Stomach (tissue), 9 donors: ENCODE data around the gene KCNQ1. TPM values are rescaled to one million over a fixed set of nuclear protein-coding genes. Genes with fewer than 3 reads are reported as not detected.

Experiments
- DNase-seq, 2 donors: peaks; one replicate each; pipeline versions ENCODE4 v3.0.0 to v3.0.0-alpha.2; 2013 to 2019
- H3K27ac ChIP-seq, 5 donors: fragments of 200-600 bp in 4 of 5; sonication (generic) in 4 of 5; one replicate each; pipeline ENCODE4 v1.5.1; 2013 to 2019; ENCODE audit warnings: mild to moderate bottlenecking in 1 of 5, moderate library complexity in 1 of 5
- H3K27me3 ChIP-seq, 3 donors: fragments of 200-600 bp; sonication (generic); one replicate each; pipeline ENCODE4 v1.5.1; 2017 to 2019; ENCODE audit warnings: mixed run types in 1 of 3
- H3K36me3 ChIP-seq, 4 donors: fragments of 200-600 bp; sonication (generic); 1 replicate in 3 of 4; 2 replicates in 1 of 4; pipeline ENCODE4 v1.5.1; 2016 to 2019
- H3K4me1 ChIP-seq, 4 donors: fragments of 200-600 bp; sonication (generic); one replicate each; pipeline ENCODE4 v1.5.1; 2016 to 2019
- H3K4me3 ChIP-seq, 4 donors: fragments of 200-600 bp; sonication (generic) in 3 of 4; one replicate each; pipeline ENCODE4 v1.5.1; 2016 to 2019; ENCODE audit warnings: mild to moderate bottlenecking in 1 of 4
- H3K9me3 ChIP-seq, 4 donors: fragments of 200-600 bp; sonication (generic); one replicate each; pipeline ENCODE4 v1.5.1; 2016 to 2019
- EP300 ChIP-seq: sonication (generic); formaldehyde crosslinking; IDR thresholded peaks from one replicate; pipeline ENCODE4 v1.6.1; 2017; ENCODE audit warnings: antibody characterized with exemption
- POLR2A ChIP-seq, 4 donors: fragments of 450-650 bp; IDR thresholded peaks; one replicate each; pipeline ENCODE4 v1.6.1; 2016; ENCODE audit warnings: antibody characterized with exemption in 4 of 4, control low read depth in 2 of 4, mild to moderate bottlenecking in 1 of 4, moderate library complexity in 1 of 4
- POLR2AphosphoS5 ChIP-seq, 3 donors: sonication (generic); formaldehyde crosslinking; IDR thresholded peaks; one replicate each; pipeline ENCODE4 v1.6.1; 2016; ENCODE audit warnings: antibody characterized with exemption in 3 of 3
- WGBS, 5 donors: extraction: QIAGEN DNeasy Blood & Tissue Kit in 3 of 5; methylation state at CpG; one replicate each; pipeline versions ENCODE4 v1.1.5 to v1.1.7; 2013 to 2018; 5-methylcytosine and 5-hydroxymethylcytosine counted together
- intact Hi-C: fragments of 100-400 bp; cut with DNase I; formaldehyde crosslinking; loops from one replicate; pipeline ENCODE4 v1.15.1; 2023; ENCODE audit warnings: low total_unique reads
- polyA plus RNA-seq, 3 donors: library from polyadenylated mRNA; stranded (reverse); fragments of 200-250 nt; gene quantifications; one replicate each; pipeline ENCODE4 v1.2.3, GENCODE V29; 2013
- total RNA-seq, 5 donors: library from RNA; depleted of rRNA; stranded (reverse); fragments of >200 nt; gene quantifications; one replicate each; pipeline versions ENCODE4 v1.1.0 to v1.2.3, GENCODE V29; 2014 to 2016
- TF ChIP-seq, protein P1 (sequence below), 7 experiments: fragments of 450-650 bp in 4 of 7; fragments of 200-600 bp in 3 of 7; sonication (generic) in 3 of 7; IDR thresholded peaks; one replicate each; pipeline ENCODE4 v1.5.1; 2016 to 2019; ENCODE audit warnings: antibody characterized with exemption in 7 of 7, control low read depth in 2 of 7, mild to moderate bottlenecking in 1 of 7
- donor health status: healthy with polysubstance abuse.
- donor health status: Bipolar disorder and iron deficiency.
- donor health status: healthy.

The KCNQ1 gene
- total and polyA plus RNA-seq, 8 donors, result 12.1 to 155 (median 49.0) TPM

GRCh38 chr11:2589538-2589934 lies 144.7 kb downstream of the KCNQ1 start:
- DNase-seq, result peak in 1 of 2 donors; percentile 4
- intact Hi-C loops, result no loop called here
- H3K4me1 ChIP-seq, result no peaks in the 10 kb centered on the region

DNA sequence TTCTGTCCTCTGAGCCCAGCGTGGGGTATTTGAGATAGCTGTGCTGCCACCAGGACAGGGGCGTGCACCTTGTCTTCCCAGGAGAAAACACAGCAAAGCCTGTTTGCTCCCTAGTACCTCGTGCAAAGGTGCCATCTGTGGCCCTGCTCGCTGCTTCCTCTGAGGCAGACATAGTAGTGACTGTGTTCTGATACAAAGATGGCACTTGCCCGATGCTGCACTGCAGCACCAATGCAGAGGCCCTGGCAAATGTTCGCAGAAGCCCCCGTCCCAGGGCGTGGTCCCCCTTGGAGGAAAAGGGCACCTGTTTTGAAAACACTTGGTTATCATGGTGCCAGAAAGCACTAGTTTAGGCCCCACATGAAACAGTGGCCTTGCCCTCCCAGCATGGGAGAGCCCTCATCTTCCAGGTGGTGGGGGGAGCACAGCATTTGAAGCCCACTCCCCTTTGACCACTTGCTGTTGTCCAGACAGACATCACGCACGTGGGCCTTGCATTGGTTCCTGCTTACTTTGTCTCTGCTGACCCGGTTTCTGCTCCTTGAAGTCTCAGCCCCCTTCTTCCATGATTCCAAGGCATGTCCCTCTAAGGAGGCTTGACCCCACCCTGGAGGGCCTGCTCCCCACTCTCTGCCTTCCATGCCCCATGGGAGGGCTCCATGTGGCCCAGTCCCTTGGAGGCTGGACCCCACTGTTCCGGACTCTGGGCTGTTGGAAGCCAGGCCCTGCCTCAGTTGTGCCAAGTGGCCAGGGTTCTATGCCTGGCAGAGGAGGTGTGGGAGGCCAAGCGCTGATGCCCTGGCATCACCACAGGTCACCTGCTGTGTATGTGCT lies 145.5 kb downstream of the KCNQ1 start:
- no peak for DNase-seq
- intact Hi-C loops, result no loop called here
- Histone ChIP-seq H3K4me3 (no peak overlapping the region), H3K36me3 (peaks cover 0 to 69% (median 61%) of the 10 kb centered on the region in 4 donors), H3K9me3 (no peaks in the 10 kb centered on the region), H3K4me1 (no peaks in the 10 kb centered on the region), H3K27ac (no peak overlapping the region), H3K27me3 (no peaks in the 10 kb centered on the region)
- TF ChIP-seq POLR2AphosphoS5 (IDR thresholded peaks at IDR 0.05) (no peak), EP300 (no peak), POLR2A (IDR thresholded peaks at IDR 0.05) (no peak)
- TF ChIP-seq, protein P1, sequence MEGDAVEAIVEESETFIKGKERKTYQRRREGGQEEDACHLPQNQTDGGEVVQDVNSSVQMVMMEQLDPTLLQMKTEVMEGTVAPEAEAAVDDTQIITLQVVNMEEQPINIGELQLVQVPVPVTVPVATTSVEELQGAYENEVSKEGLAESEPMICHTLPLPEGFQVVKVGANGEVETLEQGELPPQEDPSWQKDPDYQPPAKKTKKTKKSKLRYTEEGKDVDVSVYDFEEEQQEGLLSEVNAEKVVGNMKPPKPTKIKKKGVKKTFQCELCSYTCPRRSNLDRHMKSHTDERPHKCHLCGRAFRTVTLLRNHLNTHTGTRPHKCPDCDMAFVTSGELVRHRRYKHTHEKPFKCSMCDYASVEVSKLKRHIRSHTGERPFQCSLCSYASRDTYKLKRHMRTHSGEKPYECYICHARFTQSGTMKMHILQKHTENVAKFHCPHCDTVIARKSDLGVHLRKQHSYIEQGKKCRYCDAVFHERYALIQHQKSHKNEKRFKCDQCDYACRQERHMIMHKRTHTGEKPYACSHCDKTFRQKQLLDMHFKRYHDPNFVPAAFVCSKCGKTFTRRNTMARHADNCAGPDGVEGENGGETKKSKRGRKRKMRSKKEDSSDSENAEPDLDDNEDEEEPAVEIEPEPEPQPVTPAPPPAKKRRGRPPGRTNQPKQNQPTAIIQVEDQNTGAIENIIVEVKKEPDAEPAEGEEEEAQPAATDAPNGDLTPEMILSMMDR (IDR thresholded peaks at IDR 0.05), result no peak
- WGBS, 5 donors, result 86 to 94% (median 91%) methylated on average over 13 of the region's 13 CpGs

More at GRCh38 chr11:2589538-2589934, 144.7 kb downstream of the KCNQ1 start:
- Histone ChIP-seq H3K27ac (no peak overlapping the region), H3K27me3 (no peaks in the 10 kb centered on the region), H3K36me3 (peaks cover 0 to 71% (median 61%) of the 10 kb centered on the region in 4 donors), H3K9me3 (no peaks in the 10 kb centered on the region), H3K4me3 (no peak overlapping the region)
- no peak for TF ChIP-seq EP300
- WGBS, 5 donors, result 91 to 94% (median 93%) methylated on average over 6 to 12 of the region's 12 CpGs

DNA sequence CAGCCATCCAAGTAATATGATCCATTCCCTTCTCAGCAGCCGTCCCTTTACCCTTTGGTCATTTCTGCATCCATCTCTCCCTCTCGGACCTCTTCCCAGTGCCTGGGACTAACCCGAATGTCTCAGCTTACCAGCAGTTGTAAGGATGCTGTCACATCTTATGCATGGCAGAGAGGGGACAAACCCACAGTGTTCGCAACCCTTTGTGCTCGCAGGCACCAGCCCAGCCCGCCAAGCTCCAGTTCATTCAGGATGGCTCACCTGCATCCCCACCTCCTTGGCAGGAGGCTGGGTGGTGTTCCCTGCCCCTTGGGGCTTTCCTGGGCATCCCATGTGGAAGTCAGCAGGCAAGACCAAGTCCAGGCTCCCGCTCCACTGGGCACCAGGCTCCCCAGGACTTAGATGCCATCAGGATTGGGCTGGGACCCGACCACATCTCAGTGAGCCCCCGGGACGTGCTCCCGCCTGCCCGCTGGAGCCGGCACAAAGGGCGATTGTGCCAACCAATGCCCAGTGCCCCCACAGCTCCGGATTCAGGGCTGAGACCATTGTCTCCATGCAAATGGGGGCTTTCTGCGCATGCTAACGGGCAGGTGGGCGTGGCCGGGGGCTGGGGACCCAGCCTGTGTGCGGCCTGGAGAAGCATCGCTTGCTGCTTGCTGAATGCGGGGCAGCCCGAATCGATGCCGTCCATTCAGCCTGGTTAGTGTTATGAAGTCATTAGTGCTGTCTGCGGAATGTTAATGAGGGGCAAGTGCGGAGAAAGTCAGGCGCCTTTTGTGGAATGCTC lies 146.4 kb downstream of the KCNQ1 start:
- Histone ChIP-seq H3K4me1 (no peaks in the 10 kb centered on the region), H3K27me3 (no peaks in the 10 kb centered on the region), H3K36me3 (peaks cover 0 to 69% (median 59%) of the 10 kb centered on the region in 4 donors), H3K4me3 (no peak overlapping the region), H3K27ac (no peak overlapping the region), H3K9me3 (no peaks in the 10 kb centered on the region)
- TF ChIP-seq POLR2AphosphoS5 (IDR thresholded peaks at IDR 0.05) (no peak), POLR2A (IDR thresholded peaks at IDR 0.05) (no peak), EP300 (no peak)
- TF ChIP-seq, protein P1 (IDR thresholded peaks at IDR 0.05), result no peak
- peak in 1 of 2 donors; percentile 48 for DNase-seq
- intact Hi-C loops, result no loop called here
- WGBS, 5 donors, result 86 to 95% (median 92%) methylated on average over 26 to 28 of the region's 28 CpGs

GRCh38 chr11:2591805-2592204 lies 147.0 kb downstream of the KCNQ1 start:
- Histone ChIP-seq H3K4me3 (no peak overlapping the region), H3K9me3 (no peaks in the 10 kb centered on the region), H3K27me3 (no peaks in the 10 kb centered on the region), H3K4me1 (no peaks in the 10 kb centered on the region), H3K36me3 (peaks cover 0 to 69% (median 59%) of the 10 kb centered on the region in 4 donors), H3K27ac (no peak overlapping the region)
- intact Hi-C loops, result no loop called here
- WGBS, 5 donors, result 65 to 97% (median 96%) methylated on average over 4 to 10 of the region's 10 CpGs
- TF ChIP-seq, protein P1 (IDR thresholded peaks at IDR 0.05), result no peak
- TF ChIP-seq POLR2AphosphoS5 (IDR thresholded peaks at IDR 0.05), result no peak
- no peak for TF ChIP-seq EP300
- TF ChIP-seq POLR2A (IDR thresholded peaks at IDR 0.05), result no peak
- no peak for DNase-seq
